Measurements from ENCODE around the gene GLRA3. TPM values are rescaled to one million over a fixed set of nuclear protein-coding genes. Genes with fewer than 3 reads are reported as not detected.

GLRA3 gene
- total RNA-seq, 1 donor from 2014 or later, result not detected

DNA sequence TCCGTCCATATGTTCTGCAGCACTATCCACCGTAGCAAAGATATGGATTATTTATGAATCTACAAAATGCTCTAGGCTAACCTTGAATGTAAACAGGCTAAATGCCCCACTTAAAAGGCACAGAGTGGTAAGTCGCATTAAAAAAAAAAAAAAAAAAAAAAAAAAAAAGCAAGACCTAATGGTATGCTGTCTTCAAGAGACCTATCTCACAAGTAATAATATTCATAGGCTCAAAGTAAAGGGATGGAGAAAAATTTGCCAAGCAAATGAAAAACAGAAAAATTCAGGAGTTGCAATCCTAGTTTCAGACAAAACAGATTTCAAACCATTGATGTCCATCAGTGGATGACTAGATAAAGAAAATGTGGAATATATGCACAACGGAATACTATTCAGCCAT is 139.4 kb downstream of the GLRA3 start:
- Mint-ChIP-seq H3K36me3 (no peaks in the 10 kb centered on the region), H3K4me3 (no peak overlapping the region), H3K9me3 (peaks cover 9% of the 10 kb centered on the region), H3K27me3 (ENCODE audit: insufficient read depth, low read depth) (no peaks in the 10 kb centered on the region), H3K27ac (no peak overlapping the region), H3K4me1 (no peaks in the 10 kb centered on the region)
- Histone ChIP-seq H3K9me3 (ENCODE audit: low read depth) (peaks cover 11% of the 10 kb centered on the region), H3K79me2 (ENCODE audit: low read depth) (no peaks in the 10 kb centered on the region), H3K36me3 (no peaks in the 10 kb centered on the region), H3K27me3 (no peaks in the 10 kb centered on the region), H3K27ac (no peak overlapping the region), H3F3A (ENCODE audit: low read depth) (no peaks in the 10 kb centered on the region), H2AFZ (replicated peaks) (no peak overlapping the region), H3K4me1 (no peaks in the 10 kb centered on the region), H4K20me1 (ENCODE audit: low read depth) (no peaks in the 10 kb centered on the region), H3K4me2 (no peak overlapping the region), H3K9ac (no peak overlapping the region), H3K4me3 (no peak overlapping the region)
- DNase-seq (ENCODE audit: low spot score), result no peak
- TF ChIP-seq EZH2phosphoT487 (IDR thresholded peaks at IDR 0.05), result no peak
- TF ChIP-seq EZH2 (IDR thresholded peaks at IDR 0.05), result no peak
- TF ChIP-seq, protein P1, sequence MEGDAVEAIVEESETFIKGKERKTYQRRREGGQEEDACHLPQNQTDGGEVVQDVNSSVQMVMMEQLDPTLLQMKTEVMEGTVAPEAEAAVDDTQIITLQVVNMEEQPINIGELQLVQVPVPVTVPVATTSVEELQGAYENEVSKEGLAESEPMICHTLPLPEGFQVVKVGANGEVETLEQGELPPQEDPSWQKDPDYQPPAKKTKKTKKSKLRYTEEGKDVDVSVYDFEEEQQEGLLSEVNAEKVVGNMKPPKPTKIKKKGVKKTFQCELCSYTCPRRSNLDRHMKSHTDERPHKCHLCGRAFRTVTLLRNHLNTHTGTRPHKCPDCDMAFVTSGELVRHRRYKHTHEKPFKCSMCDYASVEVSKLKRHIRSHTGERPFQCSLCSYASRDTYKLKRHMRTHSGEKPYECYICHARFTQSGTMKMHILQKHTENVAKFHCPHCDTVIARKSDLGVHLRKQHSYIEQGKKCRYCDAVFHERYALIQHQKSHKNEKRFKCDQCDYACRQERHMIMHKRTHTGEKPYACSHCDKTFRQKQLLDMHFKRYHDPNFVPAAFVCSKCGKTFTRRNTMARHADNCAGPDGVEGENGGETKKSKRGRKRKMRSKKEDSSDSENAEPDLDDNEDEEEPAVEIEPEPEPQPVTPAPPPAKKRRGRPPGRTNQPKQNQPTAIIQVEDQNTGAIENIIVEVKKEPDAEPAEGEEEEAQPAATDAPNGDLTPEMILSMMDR (IDR thresholded peaks at IDR 0.05), result no peak

DNA sequence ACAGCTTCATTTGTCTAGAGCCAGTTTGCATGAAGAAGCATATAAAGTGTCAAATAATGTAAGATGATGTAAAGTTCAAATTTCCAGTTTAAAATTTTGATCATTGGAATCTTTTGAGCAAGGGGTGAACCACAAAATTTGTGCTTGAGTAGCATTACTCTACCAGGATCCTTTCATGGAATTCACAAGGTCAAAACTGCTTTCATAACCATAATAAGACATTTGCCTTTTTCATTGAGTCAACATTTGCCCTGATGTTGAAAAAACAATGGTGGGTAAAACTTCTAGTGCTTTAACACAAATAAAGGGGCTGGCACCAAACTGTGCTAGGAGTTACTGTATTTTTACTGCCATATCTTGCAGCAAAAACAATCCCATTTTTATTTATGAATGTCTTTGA is 142.2 kb downstream of the GLRA3 start:
- no peak overlapping the region for H3K4me3 ChIP-seq
- H3K9me3 Mint-ChIP-seq, result peaks cover 9% of the 10 kb centered on the region

DNA sequence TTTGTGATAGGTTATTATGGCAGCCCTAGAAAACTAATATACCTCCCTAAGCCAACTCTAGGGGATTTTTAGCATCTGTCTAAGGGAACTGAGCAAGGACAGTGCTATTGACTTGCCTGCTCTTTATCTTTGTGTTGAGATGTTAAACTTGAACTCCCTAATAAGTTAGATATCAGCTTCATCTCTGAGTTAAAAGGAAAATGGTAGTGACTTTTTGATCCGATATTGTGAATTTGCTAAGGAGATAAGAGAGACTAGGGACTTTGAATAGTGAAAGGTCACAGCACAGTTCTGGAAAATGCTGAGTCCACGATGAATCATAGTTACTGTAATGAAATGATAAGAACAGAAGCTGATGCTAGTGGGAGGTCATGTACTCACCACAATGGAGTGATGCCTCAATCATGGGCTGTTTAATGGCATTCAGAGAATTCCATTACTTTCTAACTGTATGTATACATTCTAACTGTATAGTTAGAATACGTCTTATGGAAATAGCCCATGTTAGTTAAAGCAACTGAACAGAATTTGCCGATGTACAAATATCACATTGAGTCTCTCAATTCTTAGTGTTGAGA is 147.2 kb downstream of the GLRA3 start:
- Mint-ChIP-seq H3K9me3 (no peaks in the 10 kb centered on the region), H3K4me3 (no peak overlapping the region), H3K27me3 (ENCODE audit: insufficient read depth, low read depth) (no peaks in the 10 kb centered on the region), H3K27ac (no peak overlapping the region), H3K36me3 (no peaks in the 10 kb centered on the region), H3K4me1 (no peaks in the 10 kb centered on the region)
- Histone ChIP-seq H4K20me1 (ENCODE audit: low read depth) (no peaks in the 10 kb centered on the region), H3K36me3 (no peaks in the 10 kb centered on the region), H3K4me3 (no peak overlapping the region), H3K79me2 (ENCODE audit: low read depth) (no peaks in the 10 kb centered on the region), H3K27ac (no peak overlapping the region), H3K9ac (no peak overlapping the region), H3K4me2 (no peak overlapping the region), H3K4me1 (no peaks in the 10 kb centered on the region), H3K27me3 (no peaks in the 10 kb centered on the region), H2AFZ (replicated peaks) (no peak overlapping the region), H3F3A (ENCODE audit: low read depth) (no peaks in the 10 kb centered on the region), H3K9me3 (ENCODE audit: low read depth) (no peaks in the 10 kb centered on the region)
- no peak for TF ChIP-seq EZH2 (IDR thresholded peaks at IDR 0.05)
- DNase-seq (ENCODE audit: low spot score), result no peak

More for the DNA sequence above, 142.2 kb downstream of the GLRA3 start:
- H3K27ac Mint-ChIP-seq, result no peak overlapping the region
- Histone ChIP-seq H2AFZ (replicated peaks) (no peak overlapping the region), H3K79me2 (ENCODE audit: low read depth) (no peaks in the 10 kb centered on the region), H4K20me1 (ENCODE audit: low read depth) (no peaks in the 10 kb centered on the region), H3K9me3 (ENCODE audit: low read depth) (peaks cover 11% of the 10 kb centered on the region), H3F3A (ENCODE audit: low read depth) (no peaks in the 10 kb centered on the region), H3K9ac (no peak overlapping the region), H3K36me3 (no peaks in the 10 kb centered on the region), H3K27ac (no peak overlapping the region), H3K4me1 (no peaks in the 10 kb centered on the region), H3K27me3 (no peaks in the 10 kb centered on the region), H3K4me2 (no peak overlapping the region)
- no peaks in the 10 kb centered on the region for H3K4me1 Mint-ChIP-seq
- TF ChIP-seq EZH2 (IDR thresholded peaks at IDR 0.05) (no peak), EZH2phosphoT487 (IDR thresholded peaks at IDR 0.05) (no peak)
- TF ChIP-seq, protein P1 (IDR thresholded peaks at IDR 0.05), result no peak
- no peak overlapping the region for H3K4me3 Mint-ChIP-seq
- no peak for DNase-seq (ENCODE audit: low spot score)
- H3K27me3 Mint-ChIP-seq (ENCODE audit: insufficient read depth, low read depth), result no peaks in the 10 kb centered on the region
- no peaks in the 10 kb centered on the region for H3K36me3 Mint-ChIP-seq

DNA sequence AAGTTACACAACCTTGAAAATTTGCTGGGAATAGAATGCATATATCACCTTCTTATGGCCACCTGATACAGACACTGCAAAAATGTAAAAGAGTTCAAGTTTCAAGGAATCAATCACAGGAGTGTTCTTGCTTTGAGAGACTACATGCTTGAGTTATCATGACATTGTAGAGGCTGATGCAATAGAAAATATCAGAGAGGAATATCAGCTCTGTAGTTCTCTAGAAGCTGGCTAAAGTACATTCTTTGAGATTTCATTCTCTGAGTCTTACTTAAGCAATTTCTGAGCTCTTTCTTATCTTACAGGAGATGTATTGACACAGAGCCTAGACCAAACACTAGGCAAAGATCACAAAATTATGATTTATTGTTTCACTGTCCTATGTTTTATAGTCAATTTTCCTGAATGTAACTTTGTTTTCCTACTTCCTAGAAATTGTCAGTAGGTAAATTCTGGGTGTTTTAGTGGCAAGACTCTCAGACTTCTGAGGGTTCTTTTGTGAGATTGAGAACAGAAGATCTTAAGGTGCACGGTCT is 154.7 kb downstream of the GLRA3 start:
- DNase-seq (ENCODE audit: low spot score), result no peak
- Histone ChIP-seq H3K9me3 (ENCODE audit: low read depth) (no peaks in the 10 kb centered on the region), H3K36me3 (no peaks in the 10 kb centered on the region), H3K4me3 (no peak overlapping the region), H3K9ac (no peak overlapping the region), H3K4me2 (no peak overlapping the region), H3K4me1 (no peaks in the 10 kb centered on the region), H4K20me1 (ENCODE audit: low read depth) (no peaks in the 10 kb centered on the region), H3K27me3 (no peaks in the 10 kb centered on the region), H2AFZ (replicated peaks) (no peak overlapping the region), H3K79me2 (ENCODE audit: low read depth) (no peaks in the 10 kb centered on the region), H3K27ac (no peak overlapping the region), H3F3A (ENCODE audit: low read depth) (no peaks in the 10 kb centered on the region)
- Mint-ChIP-seq H3K4me3 (no peak overlapping the region), H3K9me3 (no peaks in the 10 kb centered on the region), H3K4me1 (no peaks in the 10 kb centered on the region), H3K27me3 (ENCODE audit: insufficient read depth, low read depth) (no peaks in the 10 kb centered on the region), H3K36me3 (no peaks in the 10 kb centered on the region), H3K27ac (no peak overlapping the region)
- TF ChIP-seq EZH2 (IDR thresholded peaks at IDR 0.05) (no peak), EZH2phosphoT487 (IDR thresholded peaks at IDR 0.05) (no peak)
- TF ChIP-seq, protein P1 (IDR thresholded peaks at IDR 0.05), result no peak

All from neural progenitor cell (in vitro differentiated cells).